CD4-positive, alpha-beta T cell (primary cell): ENCODE results near the gene CDH13. TPM values are rescaled to one million over a fixed set of nuclear protein-coding genes. Genes with fewer than 3 reads are reported as not detected.

ENCODE experiments used
- ATAC-seq: fragments of 200-7000 bp; cut with Tn5 transposase; one replicate; pipeline ENCODE4 v1.10.0; 2022; ENCODE audit warnings: mild to moderate bottlenecking; ENCODE audit not compliant: poor library complexity
- CTCF ChIA-PET: fragments of 350-600 bp; sonication (Branson Sonifier 250); formaldehyde crosslinking; loops from one replicate; lab custom pipeline; 2021; ENCODE audit warnings: antibody characterized with exemption, inconsistent platforms; lab: Charles Lee
- POLR2A ChIA-PET: fragments of 350-600 bp; sonication (Branson Sonifier 250); formaldehyde crosslinking; loops from one replicate; lab custom pipeline; 2021; ENCODE audit warnings: antibody characterized with exemption, inconsistent platforms; lab: Charles Lee
- DNase-seq, 14 experiments: peaks; one replicate each; pipeline ENCODE4 v3.0.0-alpha.2; 2013 to 2020; ENCODE audit warnings: mixed read lengths in 2 of 14
- H3K27ac ChIP-seq, 2 donors: one replicate each; pipeline versions ENCODE4 v1.5.1 to v1.7.0; 2013; ENCODE audit warnings: low read length in 2 of 2, low read depth in 1 of 2, mild to moderate bottlenecking in 1 of 2
- H3K27me3 ChIP-seq, 2 experiments: 1 replicate in 1 of 2; 2 replicates in 1 of 2; pipeline versions ENCODE4 v1.6.1 to v1.7.0; 2013; ENCODE audit warnings: low read length in 2 of 2, control low read depth in 1 of 2, mild to moderate bottlenecking in 1 of 2, moderate library complexity in 1 of 2; ENCODE audit not compliant: insufficient read depth in 2 of 2, control insufficient read depth in 1 of 2
- H3K36me3 ChIP-seq: one replicate; pipeline ENCODE4 v1.6.1; 2013; ENCODE audit warnings: low read length, control low read depth; ENCODE audit not compliant: insufficient read depth
- H3K4me1 ChIP-seq: one replicate; pipeline ENCODE4 v1.6.1; 2013; ENCODE audit warnings: low read length, control low read depth; ENCODE audit not compliant: insufficient read depth
- H3K4me3 ChIP-seq: one replicate; pipeline ENCODE4 v1.5.1; 2013; ENCODE audit warnings: mild to moderate bottlenecking, low read length, moderate library complexity
- H3K9me3 ChIP-seq, 2 experiments: 1 replicate in 1 of 2; 2 replicates in 1 of 2; pipeline versions ENCODE4 v1.6.1 to v1.7.0; 2013; ENCODE audit warnings: low read length in 2 of 2, mild to moderate bottlenecking in 2 of 2, control low read depth in 1 of 2, moderate library complexity in 1 of 2; ENCODE audit not compliant: control insufficient read depth in 1 of 2, insufficient read depth in 1 of 2
- H3K27ac Mint-ChIP-seq: one replicate; pipeline ENCODE4 v1.8.0; 2020; ENCODE audit warnings: mixed read lengths
- H3K27me3 Mint-ChIP-seq: one replicate; pipeline ENCODE4 v1.8.0; 2021; ENCODE audit warnings: mixed read lengths
- H3K36me3 Mint-ChIP-seq: one replicate; pipeline ENCODE4 v1.8.0; 2021; ENCODE audit warnings: low read depth, mixed read lengths
- H3K4me1 Mint-ChIP-seq: one replicate; pipeline ENCODE4 v1.8.0; 2021; ENCODE audit warnings: low read depth, mixed read lengths
- H3K4me3 Mint-ChIP-seq: one replicate; pipeline ENCODE4 v1.8.0; 2020; ENCODE audit warnings: mild to moderate bottlenecking, mixed read lengths
- H3K9me3 Mint-ChIP-seq: one replicate; pipeline ENCODE4 v1.8.0; 2020; ENCODE audit warnings: mixed read lengths
- intact Hi-C, 2 experiments: fragments of 100-400 bp; cut with DNase I in 1 of 2; cut with micrococcal nuclease in 1 of 2; formaldehyde crosslinking; loops; one replicate each; pipeline versions ENCODE4 v1.15.1 to v1.9.0; 2023 to 2025; cut with DNase I, micrococcal nuclease
- total RNA-seq, 174 experiments: library from RNA in 2 of 174; stranded (reverse) in 2 of 174; gene quantifications; one replicate each; pipeline ENCODE4 v1.2.3 and lab custom pipeline; 2021 to 2026
- TF ChIP-seq, protein P1 (sequence below): fragments of 200-600 bp; IDR thresholded peaks from one replicate; pipeline ENCODE4 v1.8.0; 2022; ENCODE audit warnings: antibody characterized with exemption, mild to moderate bottlenecking

The CDH13 gene
- total RNA-seq, 2 experiments from 2014 or later, result not detected

DNA sequence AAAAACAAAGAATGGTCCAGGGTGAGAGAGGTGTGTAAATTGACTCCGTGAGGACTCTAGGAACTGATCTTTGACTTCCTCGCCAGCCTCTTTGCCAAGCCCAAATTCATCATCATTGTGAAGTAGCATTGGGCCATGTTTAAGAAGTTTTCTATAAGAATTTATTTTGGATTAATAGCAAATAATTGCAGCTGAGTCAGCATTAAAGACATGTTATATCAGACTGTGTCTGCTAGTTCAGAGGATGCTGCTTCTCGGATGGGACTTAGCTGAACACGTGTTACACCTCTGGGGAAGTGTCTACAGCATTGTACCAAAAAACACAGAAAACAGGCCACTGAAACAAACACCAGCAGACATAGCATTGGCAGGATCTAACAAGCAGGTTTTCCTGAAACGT, 366.6 kb downstream of the CDH13 start:
- CTCF ChIA-PET, result no interaction called here
- Mint-ChIP-seq H3K4me1 (no peaks in the 10 kb centered on the region), H3K27ac (no peak overlapping the region), H3K4me3 (no peak overlapping the region), H3K27me3 (no peaks in the 10 kb centered on the region), H3K36me3 (no peaks in the 10 kb centered on the region), H3K9me3 (no peaks in the 10 kb centered on the region)
- Histone ChIP-seq H3K4me3 (no peak overlapping the region), H3K27ac (no peak overlapping the region), H3K36me3 (no peaks in the 10 kb centered on the region), H3K27me3 (no peaks in the 10 kb centered on the region), H3K9me3 (no peaks in the 10 kb centered on the region), H3K4me1 (no peaks in the 10 kb centered on the region)
- POLR2A ChIA-PET, result no interaction called here
- TF ChIP-seq, protein P1, sequence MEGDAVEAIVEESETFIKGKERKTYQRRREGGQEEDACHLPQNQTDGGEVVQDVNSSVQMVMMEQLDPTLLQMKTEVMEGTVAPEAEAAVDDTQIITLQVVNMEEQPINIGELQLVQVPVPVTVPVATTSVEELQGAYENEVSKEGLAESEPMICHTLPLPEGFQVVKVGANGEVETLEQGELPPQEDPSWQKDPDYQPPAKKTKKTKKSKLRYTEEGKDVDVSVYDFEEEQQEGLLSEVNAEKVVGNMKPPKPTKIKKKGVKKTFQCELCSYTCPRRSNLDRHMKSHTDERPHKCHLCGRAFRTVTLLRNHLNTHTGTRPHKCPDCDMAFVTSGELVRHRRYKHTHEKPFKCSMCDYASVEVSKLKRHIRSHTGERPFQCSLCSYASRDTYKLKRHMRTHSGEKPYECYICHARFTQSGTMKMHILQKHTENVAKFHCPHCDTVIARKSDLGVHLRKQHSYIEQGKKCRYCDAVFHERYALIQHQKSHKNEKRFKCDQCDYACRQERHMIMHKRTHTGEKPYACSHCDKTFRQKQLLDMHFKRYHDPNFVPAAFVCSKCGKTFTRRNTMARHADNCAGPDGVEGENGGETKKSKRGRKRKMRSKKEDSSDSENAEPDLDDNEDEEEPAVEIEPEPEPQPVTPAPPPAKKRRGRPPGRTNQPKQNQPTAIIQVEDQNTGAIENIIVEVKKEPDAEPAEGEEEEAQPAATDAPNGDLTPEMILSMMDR, result no peak
- DNase-seq, result no peak
- ATAC-seq, result no peak
- intact Hi-C loops, result no loop called here

DNA sequence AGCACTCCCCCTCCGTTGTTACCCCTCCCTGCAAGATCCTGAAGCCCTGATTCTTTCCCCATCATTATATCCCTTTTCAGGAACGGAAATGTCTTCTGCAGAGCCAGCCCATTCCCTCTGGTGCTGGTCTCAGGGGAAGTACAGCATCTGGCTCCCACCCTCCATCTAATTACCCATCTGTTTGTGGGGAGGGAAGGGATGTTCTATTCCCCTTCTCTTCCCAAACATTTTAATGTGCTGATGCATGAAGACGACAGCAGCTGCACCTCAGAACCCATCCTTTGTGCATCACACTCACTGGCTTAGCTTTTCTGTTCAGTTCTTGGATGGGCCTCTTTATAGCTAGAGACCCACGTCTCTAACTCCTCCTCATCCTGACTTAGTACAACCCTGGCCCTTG, 367.2 kb downstream of the CDH13 start:
- Histone ChIP-seq H3K4me1 (no peaks in the 10 kb centered on the region), H3K36me3 (no peaks in the 10 kb centered on the region), H3K27me3 (no peaks in the 10 kb centered on the region), H3K9me3 (no peaks in the 10 kb centered on the region), H3K27ac (no peak overlapping the region), H3K4me3 (no peak overlapping the region)
- ChIA-PET POLR2A (no interaction called here), CTCF (no interaction called here)
- no peaks in the 10 kb centered on the region for H3K4me1 Mint-ChIP-seq
- peaks cover 1% of the 10 kb centered on the region for H3K9me3 Mint-ChIP-seq
- H3K27ac Mint-ChIP-seq, result no peak overlapping the region
- TF ChIP-seq, protein P1, result no peak
- no peaks in the 10 kb centered on the region for H3K36me3 Mint-ChIP-seq
- intact Hi-C loops, result no loop called here
- no peak for DNase-seq
- H3K4me3 Mint-ChIP-seq, result no peak overlapping the region
- ATAC-seq, result no peak
- no peaks in the 10 kb centered on the region for H3K27me3 Mint-ChIP-seq

DNA sequence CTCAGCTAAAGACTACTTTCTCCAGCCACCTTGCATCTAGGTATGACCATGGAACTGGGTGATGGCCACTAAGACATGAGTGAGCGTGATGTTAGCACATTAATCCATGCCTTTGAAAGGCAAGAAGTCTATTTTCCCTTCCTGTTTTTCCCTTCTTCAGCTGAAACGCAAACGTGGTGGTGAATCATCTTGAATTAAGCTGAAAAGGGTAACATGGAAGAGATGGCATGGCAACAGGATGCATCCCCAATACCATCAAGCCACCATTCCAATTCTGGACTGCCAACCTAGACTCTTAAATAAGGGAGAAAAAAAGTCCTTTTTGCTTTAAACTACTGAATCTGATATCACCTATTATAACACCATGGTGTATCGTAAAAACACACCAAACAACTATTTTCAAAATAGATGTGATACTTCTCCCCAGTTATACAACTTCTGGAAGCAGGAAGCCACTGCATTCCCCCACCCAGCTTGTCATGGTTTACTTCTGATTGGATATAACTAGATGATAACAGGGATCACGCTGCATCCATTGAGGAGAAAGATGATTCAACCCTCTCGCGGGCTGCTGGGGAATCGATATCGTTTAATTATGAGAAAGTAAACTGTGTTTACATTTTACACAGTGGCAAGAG, 368.6 kb downstream of the CDH13 start:
- TF ChIP-seq, protein P1, result no peak
- no peak overlapping the region for H3K4me3 Mint-ChIP-seq
- H3K27me3 ChIP-seq, result no peaks in the 10 kb centered on the region
- H3K27me3 Mint-ChIP-seq, result no peaks in the 10 kb centered on the region
- intact Hi-C loops, result no loop called here
- ATAC-seq (no peak), DNase-seq (no peak)
- H3K4me3 ChIP-seq, result no peak overlapping the region
- peaks cover 4% of the 10 kb centered on the region for H3K9me3 Mint-ChIP-seq
- no peaks in the 10 kb centered on the region for H3K36me3 Mint-ChIP-seq
- H3K4me1 Mint-ChIP-seq, result no peaks in the 10 kb centered on the region
- no peaks in the 10 kb centered on the region for H3K4me1 ChIP-seq
- no peak overlapping the region for H3K27ac Mint-ChIP-seq
- POLR2A ChIA-PET, result no interaction called here
- H3K27ac ChIP-seq, result no peak overlapping the region
- CTCF ChIA-PET, result no interaction called here
- no peaks in the 10 kb centered on the region for H3K9me3 ChIP-seq
- H3K36me3 ChIP-seq, result no peaks in the 10 kb centered on the region
